Panc1 (cell line): ENCODE results near the gene AIFM3. TPM values are rescaled to one million over a fixed set of nuclear protein-coding genes. Genes with fewer than 3 reads are reported as not detected.

Source experiments
- ATAC-seq: fragments of 200-7000 bp; cut with Tn5 transposase; 2 replicates; pipeline ENCODE4 v1.9.1; 2020; ENCODE audit warnings: mild to moderate bottlenecking, moderate library complexity
- BruUV-seq: library from RNA; stranded (reverse); fragments of 400-500 nt; replicated peaks from 2 replicates; lab custom pipeline; 2021; lab: Mats Ljungman, UMichigan
- CTCF ChIA-PET: fragments of 300-600 bp; sonication (Branson Sonifier 250); formaldehyde crosslinking; loops from one replicate; lab custom pipeline; 2022; ENCODE audit warnings: antibody characterized with exemption; lab: Charles Lee
- POLR2A ChIA-PET: fragments of 300-600 bp; sonication (Branson Sonifier 250); formaldehyde crosslinking; loops from one replicate; lab custom pipeline; 2022; ENCODE audit warnings: antibody characterized with exemption; lab: Charles Lee
- DNase-seq: peaks from one replicate; pipeline ENCODE4 v3.0.0-alpha.2; 2010; ENCODE audit warnings: low read depth, low spot score
- H3K27ac ChIP-seq: 2 replicates; pipeline ENCODE4 v1.5.1; 2011; ENCODE audit warnings: mild to moderate bottlenecking, low read length, inconsistent platforms
- H3K27me3 ChIP-seq: fragments of 200-500 bp; sonication (Bioruptor generic); 2 replicates; pipeline ENCODE4 v1.6.0; 2014; ENCODE audit warnings: low read length, inconsistent platforms; ENCODE audit not compliant: control insufficient read depth, insufficient read depth
- H3K36me3 ChIP-seq: fragments of 200-500 bp; sonication (Bioruptor generic); 2 replicates; pipeline ENCODE4 v1.5.1; 2014; ENCODE audit warnings: inconsistent platforms, mild to moderate bottlenecking, low read length, moderate library complexity; ENCODE audit not compliant: control insufficient read depth, insufficient read depth
- H3K4me1 ChIP-seq: 2 replicates; pipeline ENCODE4 v1.5.1; 2011; ENCODE audit warnings: inconsistent platforms, mild to moderate bottlenecking, low read length, moderate library complexity; ENCODE audit not compliant: control insufficient read depth, insufficient read depth
- H3K4me3 ChIP-seq, 2 experiments: 2 replicates each; pipeline ENCODE4 v1.5.1; 2011 to 2012; ENCODE audit warnings: low read depth in 2 of 2, low read length in 2 of 2, mild to moderate bottlenecking in 2 of 2, inconsistent platforms in 1 of 2, moderate library complexity in 1 of 2
- H3K9me3 ChIP-seq: fragments of 200-500 bp; sonication (Bioruptor generic); 2 replicates; pipeline ENCODE4 v1.5.1; 2014; ENCODE audit warnings: low read depth, mild to moderate bottlenecking, inconsistent platforms, low read length, moderate library complexity; ENCODE audit not compliant: control insufficient read depth, insufficient read depth
- CTCF ChIP-seq: fragments of 450-650 bp; IDR thresholded peaks from 2 replicates; pipeline ENCODE4 v1.5.1; 2017; ENCODE audit warnings: mild to moderate bottlenecking
- POLR2AphosphoS5 ChIP-seq: IDR thresholded peaks from 2 replicates; pipeline ENCODE4 v1.6.1; 2012; ENCODE audit warnings: mild to moderate bottlenecking, low read depth, low read length, moderate library complexity
- REST ChIP-seq, 2 experiments: IDR thresholded peaks; 2 replicates each; pipeline ENCODE4 v1.6.1; 2011 to 2012; ENCODE audit warnings: low read depth in 2 of 2, control low read depth in 1 of 2, low read length in 1 of 2, mild to moderate bottlenecking in 1 of 2, moderate library complexity in 1 of 2; ENCODE audit not compliant: insufficient read depth in 1 of 2
- SIN3A ChIP-seq: IDR thresholded peaks from 2 replicates; pipeline ENCODE4 v1.6.1; 2012; ENCODE audit warnings: low read depth, mild to moderate bottlenecking, low read length, moderate library complexity, borderline replicate concordance; ENCODE audit not compliant: insufficient read depth
- TCF7L2 ChIP-seq: IDR thresholded peaks from 2 replicates; pipeline ENCODE4 v1.6.1; 2011; ENCODE audit warnings: mild to moderate bottlenecking, low read depth, low read length, inconsistent platforms
- in situ Hi-C: cut with HindIII; loops from 2 replicates; pipeline ENCODE4 v1.10.0; 2016; ENCODE audit warnings: low sequenced_read_pairs, low pct_unique_long_range_greater_than_20kb
- intact Hi-C: fragments of 100-400 bp; cut with micrococcal nuclease; formaldehyde crosslinking; loops from one replicate; pipeline ENCODE4 v1.10.0; 2022; ENCODE audit not compliant: unreplicated experiment
- total RNA-seq: library from RNA; stranded (reverse); gene quantifications from one replicate; pipeline ENCODE4 v1.2.1, GENCODE V29; 2021; ENCODE audit not compliant: unreplicated experiment

The AIFM3 gene
- total RNA-seq, 1 experiment from 2014 or later = 2.7 TPM

- Histone ChIP-seq H3K4me1 (peaks cover 9% of the 10 kb centered on the region), H3K27ac (no peak overlapping the region), H3K36me3 (no peaks in the 10 kb centered on the region), H3K4me3 (no peak overlapping the region), H3K27me3 (no peaks in the 10 kb centered on the region), H3K9me3 (no peaks in the 10 kb centered on the region)
- ChIA-PET POLR2A (no interaction called here), CTCF (no interaction called here)
- DNase-seq (no peak), ATAC-seq (no peak)
- TF ChIP-seq TCF7L2 (no peak), CTCF (no peak), POLR2AphosphoS5 (no peak), SIN3A (no peak), REST (IDR thresholded peaks at IDR 0.05; ENCODE audit: insufficient read depth in 1 of 2, low read depth in 2 of 2, low read length in 1 of 2) (no peak)
- intact Hi-C loops = no loop called here
- in situ Hi-C loops = no loop called here
- BruUV-seq = no TSS peak
Measured at GRCh38 chr22:20996598-20997535, 29.8 kb downstream of the AIFM3 start.

- no peak for TF ChIP-seq REST (IDR thresholded peaks at IDR 0.05; ENCODE audit: insufficient read depth in 1 of 2, low read depth in 2 of 2, low read length in 1 of 2)
- TF ChIP-seq SIN3A = no peak
- TF ChIP-seq CTCF = no peak
- TF ChIP-seq POLR2AphosphoS5 = no peak
- TF ChIP-seq TCF7L2 = no peak
- no peaks in the 10 kb centered on the region for H3K9me3 ChIP-seq
- H3K4me1 ChIP-seq = peaks cover 9% of the 10 kb centered on the region
- ATAC-seq (no peak), DNase-seq (no peak)
- H3K4me3 ChIP-seq = no peak overlapping the region
- ChIA-PET POLR2A (no interaction called here), CTCF (no interaction called here)
- H3K27me3 ChIP-seq = no peaks in the 10 kb centered on the region
- no TSS peak for BruUV-seq
- no peaks in the 10 kb centered on the region; the same call in 1 of the 2 replicates for H3K36me3 ChIP-seq
- in situ Hi-C loops = no loop called here
- no peak overlapping the region for H3K27ac ChIP-seq
- intact Hi-C loops = no loop called here
Measured at GRCh38 chr22:20997536-20998257, 30.6 kb downstream of the AIFM3 start.
